Natural killer cell (primary cell): ENCODE results near the gene ZSWIM6. TPM values are rescaled to one million over a fixed set of nuclear protein-coding genes. Genes with fewer than 3 reads are reported as not detected.

ENCODE experiments used
- ATAC-seq, 3 donors: fragments of 150-1000 bp in 2 of 3; fragments of 200-7000 bp in 1 of 3; cut with Tn5 transposase; 1 replicate in 1 of 3; 2 replicates in 2 of 3; pipeline ENCODE4 v1.10.0; 2021; ENCODE audit warnings: mild to moderate bottlenecking in 2 of 3, moderate library complexity in 2 of 3
- DNase-seq, 2 donors: peaks; one replicate each; pipeline versions ENCODE4 v3.0.0 to v3.0.0-alpha.2; 2013 to 2021; ENCODE audit warnings: mixed read lengths in 1 of 2
- H3K27ac ChIP-seq: one replicate; pipeline ENCODE4 v1.5.1; 2013; ENCODE audit warnings: mild to moderate bottlenecking, low read length
- H3K27me3 ChIP-seq: one replicate; pipeline ENCODE4 v1.6.1; 2013; ENCODE audit warnings: low read length; ENCODE audit not compliant: control insufficient read depth, insufficient read depth
- H3K36me3 ChIP-seq: one replicate; pipeline ENCODE4 v1.6.1; 2013; ENCODE audit warnings: low read length; ENCODE audit not compliant: control insufficient read depth, insufficient read depth
- H3K4me1 ChIP-seq: one replicate; pipeline ENCODE4 v1.6.1; 2013; ENCODE audit warnings: low read length; ENCODE audit not compliant: control insufficient read depth, insufficient read depth
- H3K4me3 ChIP-seq: one replicate; pipeline ENCODE4 v1.5.1; 2013; ENCODE audit warnings: low read length
- H3K9me3 ChIP-seq: one replicate; pipeline ENCODE4 v1.6.1; 2013; ENCODE audit warnings: low read length; ENCODE audit not compliant: control insufficient read depth, insufficient read depth
- H3K27ac Mint-ChIP-seq, 2 donors: one replicate each; pipeline ENCODE4 v1.8.0; 2022; ENCODE audit warnings: mild to moderate bottlenecking in 2 of 2, mixed read lengths in 2 of 2, moderate library complexity in 1 of 2
- H3K27me3 Mint-ChIP-seq, 2 donors: one replicate each; pipeline ENCODE4 v1.8.0; 2022; ENCODE audit warnings: low read depth in 2 of 2, mixed read lengths in 2 of 2
- H3K36me3 Mint-ChIP-seq: one replicate; pipeline ENCODE4 v1.8.0; 2022; ENCODE audit warnings: mixed read lengths
- H3K4me1 Mint-ChIP-seq, 2 donors: one replicate each; pipeline ENCODE4 v1.8.0; 2022; ENCODE audit warnings: mixed read lengths in 2 of 2
- H3K4me3 Mint-ChIP-seq: one replicate; pipeline ENCODE4 v1.8.0; 2022; ENCODE audit warnings: mild to moderate bottlenecking, moderate library complexity, mixed read lengths
- H3K9me3 Mint-ChIP-seq, 2 donors: one replicate each; pipeline ENCODE4 v1.8.0; 2022; ENCODE audit warnings: mixed read lengths in 2 of 2
- CTCF ChIP-seq: fragments of 200-600 bp; IDR thresholded peaks from one replicate; pipeline ENCODE4 v1.8.0; 2022; ENCODE audit warnings: antibody characterized with exemption
- WGBS: methylation state at CpG from one replicate; pipeline ENCODE4 v1.1.7; 2013; ENCODE audit warnings: missing lambda C conversion rate; ENCODE audit not compliant: insufficient coverage; 5-methylcytosine and 5-hydroxymethylcytosine counted together
- intact Hi-C: fragments of 100-400 bp; cut with micrococcal nuclease; formaldehyde crosslinking; loops from one replicate; pipeline ENCODE4 v1.14.2; 2022
- total RNA-seq, 4 donors: library from RNA; stranded (reverse); fragments of 120-200 nt in 1 of 4; gene quantifications; one replicate each; pipeline versions ENCODE4 v1.2.3 to v1.2.4, GENCODE V29; 2013 to 2022

Gene ZSWIM6
- total RNA-seq, 3 donors from 2014 or later (not counting 1 experiment from before 2014, with no cell fraction given) = 8.7 to 11.4 (median 10.5) TPM

- no peaks in the 10 kb centered on the region for H3K27me3 ChIP-seq
- H3K4me1 Mint-ChIP-seq = peaks cover 24 to 36% of the 10 kb centered on the region in 2 donors
- no peaks in the 10 kb centered on the region for H3K36me3 ChIP-seq
- H3K4me1 ChIP-seq = peaks cover 8% of the 10 kb centered on the region
- intact Hi-C loops = no loop called here
- DNase-seq (no peak), ATAC-seq (no peak)
- H3K4me3 Mint-ChIP-seq = no peak overlapping the region
- WGBS = 88% methylated on average over 2 of the region's 2 CpGs
- TF ChIP-seq CTCF = no peak
- no peaks in the 10 kb centered on the region for H3K9me3 ChIP-seq
- peaks cover 0 to 1% of the 10 kb centered on the region in 2 donors for H3K27me3 Mint-ChIP-seq
- H3K27ac ChIP-seq = no peak overlapping the region
- H3K4me3 ChIP-seq = no peak overlapping the region
- H3K27ac Mint-ChIP-seq = no peak overlapping the region
- no peaks in the 10 kb centered on the region for H3K36me3 Mint-ChIP-seq
- H3K9me3 Mint-ChIP-seq = no peaks in the 10 kb centered on the region
These were observed 7.7 kb downstream of the ZSWIM6 start for GRCh38 chr5:61339764-61340163.

- Mint-ChIP-seq H3K4me1 (peaks cover 26 to 35% of the 10 kb centered on the region in 2 donors), H3K27me3 (no peaks in the 10 kb centered on the region), H3K27ac (no peak overlapping the region), H3K36me3 (no peaks in the 10 kb centered on the region), H3K9me3 (no peaks in the 10 kb centered on the region), H3K4me3 (no peak overlapping the region)
- DNase-seq = no peak
- Histone ChIP-seq H3K4me1 (peaks cover 8% of the 10 kb centered on the region), H3K27ac (no peak overlapping the region), H3K27me3 (no peaks in the 10 kb centered on the region), H3K36me3 (no peaks in the 10 kb centered on the region), H3K9me3 (no peaks in the 10 kb centered on the region), H3K4me3 (no peak overlapping the region)
- no peak for ATAC-seq
- intact Hi-C loops = no loop called here
- TF ChIP-seq CTCF = no peak
- 100% methylated on average over 1 of the region's 3 CpGs for WGBS
These were observed 8.8 kb downstream of the ZSWIM6 start for GRCh38 chr5:61340775-61341361.

GRCh38 chr5:61342071-61342501 lies 10.0 kb downstream of the ZSWIM6 start:
- Histone ChIP-seq H3K27ac (no peak overlapping the region), H3K36me3 (no peaks in the 10 kb centered on the region), H3K4me1 (peaks cover 8% of the 10 kb centered on the region), H3K27me3 (no peaks in the 10 kb centered on the region), H3K4me3 (no peak overlapping the region), H3K9me3 (no peaks in the 10 kb centered on the region)
- H3K4me1 Mint-ChIP-seq = peaks cover 29 to 33% of the 10 kb centered on the region in 2 donors
- H3K27me3 Mint-ChIP-seq = no peaks in the 10 kb centered on the region
- no peak overlapping the region for H3K27ac Mint-ChIP-seq
- no peaks in the 10 kb centered on the region for H3K9me3 Mint-ChIP-seq
- ATAC-seq (peak in 1 of 3 donors; percentile 16), DNase-seq (no peak)
- intact Hi-C loops = no loop called here
- H3K36me3 Mint-ChIP-seq = no peaks in the 10 kb centered on the region
- TF ChIP-seq CTCF = no peak
- 97% methylated on average over 3 of the region's 4 CpGs for WGBS
- no peak overlapping the region for H3K4me3 Mint-ChIP-seq
